CD4-positive, alpha-beta T cell treated with Interleukin-17A for 1 hour (primary cell): Measurements from ENCODE around the gene CRHR1.
"Not testable (repeated sequence)": the region's sequence is repeated elsewhere in the genome, so short reads cannot be mapped to it uniquely, and the experiment has no call there.

Source experiments
- DNase-seq: peaks from one replicate; pipeline ENCODE4 v3.0.0-alpha.2; 2020

The CRHR1 gene

DNA sequence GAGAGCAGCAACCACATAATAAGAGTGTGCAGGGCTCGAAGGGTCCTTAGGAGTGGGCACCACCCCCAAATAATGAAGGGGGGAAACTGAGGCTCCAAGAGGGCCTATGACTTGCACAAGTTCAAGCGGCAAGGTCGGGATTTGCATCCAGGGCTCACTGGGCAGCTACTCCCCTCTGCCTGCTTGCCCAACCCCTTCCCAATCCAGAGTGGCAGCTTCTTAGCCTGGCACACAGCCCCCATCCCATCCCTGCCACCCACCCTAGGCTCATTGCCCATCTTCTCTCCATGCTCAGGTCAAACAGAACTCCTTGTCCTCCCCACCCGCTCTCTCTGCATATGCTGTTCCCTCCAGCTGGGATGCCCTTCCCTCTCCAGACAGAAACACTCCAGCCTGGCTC is 63.0 kb downstream of the CRHR1 start:
- no peak for DNase-seq

GRCh38 chr17:45847747-45848146 is 63.6 kb downstream of the CRHR1 start:
- no peak for DNase-seq

DNA sequence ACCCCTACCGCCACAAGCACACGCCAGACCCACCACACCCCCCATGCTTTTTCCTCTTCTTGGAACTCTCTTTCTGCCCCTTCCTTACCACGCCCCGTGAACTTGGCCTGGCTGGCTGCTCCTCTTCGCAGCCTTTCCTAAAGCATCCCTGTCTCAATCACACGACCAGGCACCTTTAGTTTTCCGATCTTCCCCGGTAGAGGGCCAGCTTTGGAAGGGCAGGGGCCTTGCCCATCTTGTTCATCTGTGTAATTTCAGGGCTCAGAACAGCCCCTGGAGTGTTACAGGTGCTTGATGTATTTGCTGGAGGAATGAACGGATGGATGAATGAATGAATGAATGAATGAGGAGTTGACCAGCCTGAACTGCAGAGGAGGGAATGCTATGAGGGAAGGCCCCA is 64.3 kb downstream of the CRHR1 start:
- no peak for DNase-seq

DNA sequence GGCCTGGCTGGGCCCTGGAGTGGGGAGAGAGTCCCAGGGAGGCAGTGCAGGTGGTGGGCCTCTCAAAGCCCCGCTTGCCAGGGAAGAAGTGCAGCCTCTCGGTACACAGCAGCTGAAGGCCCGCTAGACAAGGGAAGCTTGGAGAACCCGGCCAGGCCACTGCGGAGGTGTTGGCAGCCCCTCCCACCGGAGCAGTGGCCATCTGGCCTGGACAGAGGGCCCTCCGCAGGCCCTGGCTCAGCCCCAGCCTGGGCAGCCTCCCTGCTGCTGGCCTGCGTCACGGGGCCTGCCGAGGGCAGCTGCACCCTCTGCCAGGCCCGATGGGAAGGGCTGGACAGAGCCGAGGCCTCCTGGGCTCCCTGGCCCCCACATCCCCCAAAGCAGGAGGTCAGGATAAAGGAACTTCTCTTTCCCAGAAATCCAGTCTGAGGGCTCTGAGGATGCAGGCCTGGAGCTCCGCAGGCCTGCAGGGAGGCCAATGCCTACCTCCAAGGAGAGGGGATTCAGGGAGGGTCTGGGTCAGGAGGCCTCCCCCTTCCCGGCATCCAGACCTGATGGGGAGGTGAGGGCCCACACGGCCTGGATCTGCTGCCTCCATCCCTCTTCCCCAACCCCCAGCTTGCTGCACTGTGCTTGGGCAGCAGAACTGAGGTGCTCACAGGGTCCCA is 64.9 kb downstream of the CRHR1 start:
- no peak for DNase-seq

DNA sequence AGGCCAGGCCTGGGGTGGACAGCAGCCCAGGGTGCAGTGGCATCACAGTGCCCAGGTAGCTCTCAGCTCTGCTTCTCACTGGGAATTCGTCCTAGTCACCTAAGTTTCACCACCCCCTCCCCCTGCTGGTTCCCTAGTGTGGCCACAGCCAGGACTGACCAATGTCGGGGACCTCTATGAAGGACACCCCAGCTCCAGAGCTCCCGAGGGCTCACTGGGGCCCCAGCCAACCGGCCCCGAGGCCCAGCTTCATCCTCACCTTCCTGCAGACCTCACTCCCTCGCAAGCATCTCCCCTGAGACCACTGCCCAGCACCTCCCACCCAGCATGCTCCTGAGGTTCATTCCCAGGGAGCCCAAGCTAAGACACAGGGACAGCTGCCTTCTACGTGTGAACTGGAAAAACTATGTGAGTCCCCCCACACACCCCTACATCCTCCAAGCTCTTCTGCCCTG is 65.4 kb downstream of the CRHR1 start:
- no peak for DNase-seq

- no peak for DNase-seq
Observed at GRCh38 chr17:45850011-45850410, 65.9 kb downstream of the CRHR1 start.

DNA sequence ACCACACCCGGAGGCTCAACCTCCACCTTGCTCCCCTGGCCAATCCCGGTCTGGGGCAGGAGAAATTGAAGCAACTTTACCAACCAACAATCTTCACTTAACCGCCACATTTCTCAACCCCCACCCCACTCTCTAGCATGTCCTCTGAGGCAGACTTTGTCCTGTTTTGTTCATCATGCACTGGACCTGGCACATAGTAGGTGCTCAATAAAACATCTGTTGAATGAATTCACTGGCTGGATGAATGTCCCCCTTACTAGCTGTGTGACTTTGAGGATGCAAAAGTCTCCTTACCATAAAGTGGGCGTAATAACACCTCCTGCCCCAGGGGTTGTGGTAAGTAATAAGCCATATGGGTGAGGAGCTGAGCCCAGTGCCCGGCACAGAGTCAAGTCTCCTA is 66.3 kb downstream of the CRHR1 start:
- no peak for DNase-seq

GRCh38 chr17:45851022-45851421 is 66.9 kb downstream of the CRHR1 start:
- DNase-seq: no peak

DNA sequence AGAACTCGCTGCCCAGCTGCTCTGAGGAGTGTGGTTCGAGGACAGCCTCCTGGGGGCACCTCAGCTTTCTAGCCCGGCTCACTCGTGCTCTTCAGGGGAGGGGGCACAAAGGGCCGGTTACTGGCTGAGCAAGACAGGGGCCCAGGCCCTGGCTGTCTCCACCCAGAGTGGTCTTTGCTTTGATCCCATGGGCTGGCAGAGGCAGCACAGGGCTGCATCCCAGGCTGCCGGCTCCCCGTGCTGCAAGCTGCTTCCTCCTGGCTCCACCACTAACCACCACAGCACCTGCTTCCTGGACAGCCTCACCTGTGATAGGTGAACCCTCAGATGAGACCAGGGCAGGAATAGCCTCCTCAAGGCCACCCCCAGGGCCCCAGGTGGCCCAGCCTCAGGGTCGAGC is 67.3 kb downstream of the CRHR1 start:
- no peak for DNase-seq

GRCh38 chr17:45851873-45852272 is 67.8 kb downstream of the CRHR1 start:
- DNase-seq: no peak

DNA sequence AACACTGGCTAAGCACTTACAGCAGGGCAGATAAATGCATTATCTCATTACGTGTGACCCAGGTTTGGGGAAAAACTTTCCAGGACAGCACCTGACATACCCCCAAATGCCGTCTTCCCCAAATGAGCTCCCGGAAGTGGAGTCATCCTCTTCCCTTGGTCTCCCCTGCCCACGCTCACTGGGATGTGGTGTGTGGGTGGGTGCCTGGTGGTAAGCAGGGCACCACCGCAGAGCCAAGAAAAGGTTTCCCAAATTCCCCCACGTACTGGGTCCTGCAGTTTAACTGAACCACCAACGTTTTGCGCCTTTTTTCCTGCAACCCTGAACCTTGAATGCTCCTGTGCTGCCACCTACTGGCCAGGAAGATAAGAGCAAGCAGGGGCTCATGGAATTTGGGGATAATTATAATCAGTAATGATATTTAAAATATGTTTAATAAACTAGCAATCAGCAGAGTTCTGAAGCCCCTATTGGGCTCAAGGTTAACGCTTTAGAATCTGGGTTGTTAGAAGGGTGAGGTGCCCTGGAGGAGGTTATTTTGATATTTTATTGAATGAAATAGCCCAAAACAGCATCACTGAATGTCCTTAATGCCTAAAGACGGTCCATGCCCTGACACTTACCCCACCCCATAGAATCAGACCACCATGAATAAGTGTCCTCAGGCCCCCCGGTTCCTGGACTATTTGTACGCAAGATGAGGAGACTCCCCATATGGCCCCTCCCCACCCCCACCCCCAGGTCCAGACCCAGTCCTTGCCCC is 68.6 kb downstream of the CRHR1 start:
- DNase-seq: peak; percentile 53

- no peak for DNase-seq
Observed at GRCh38 chr17:45854209-45854608, 70.1 kb downstream of the CRHR1 start.

GRCh38 chr17:45855691-45856336 is 71.7 kb downstream of the CRHR1 start:
- no peak for DNase-seq

DNA sequence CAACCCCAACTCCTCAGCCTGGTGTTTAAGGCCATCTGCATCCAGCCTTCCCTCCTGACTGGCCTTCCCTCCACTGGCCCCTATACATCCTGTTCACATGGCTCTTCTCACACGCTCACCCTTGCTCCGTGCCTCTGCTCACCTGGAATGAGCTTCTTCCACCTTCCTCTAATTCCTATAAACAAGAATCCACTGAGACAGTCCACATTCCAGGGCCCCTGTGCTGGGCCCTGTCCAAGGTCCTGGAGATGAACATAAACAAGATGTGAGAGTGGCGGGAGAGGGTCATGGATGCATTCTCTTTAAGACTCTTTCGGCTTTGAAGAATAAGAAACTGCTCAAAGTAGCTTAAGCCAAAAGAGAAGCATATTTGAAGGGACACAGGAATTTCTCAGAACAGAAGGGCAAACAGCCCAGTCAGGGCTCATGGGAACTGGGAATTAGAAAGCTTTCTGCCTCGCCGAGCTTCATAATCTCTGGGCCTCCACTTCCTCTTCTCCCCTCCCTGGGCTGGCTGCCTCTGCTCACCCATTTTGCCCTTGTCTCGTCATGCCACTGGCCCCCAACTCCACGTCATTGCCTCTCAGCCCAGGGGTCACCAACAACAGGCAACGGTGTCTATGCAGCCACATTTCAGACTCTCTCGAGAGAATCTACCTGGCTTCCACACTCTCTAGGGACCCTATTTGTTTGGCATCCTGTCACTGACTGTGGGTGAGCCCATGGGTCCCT is 74.0 kb downstream of the CRHR1 start:
- DNase-seq: no peak

DNA sequence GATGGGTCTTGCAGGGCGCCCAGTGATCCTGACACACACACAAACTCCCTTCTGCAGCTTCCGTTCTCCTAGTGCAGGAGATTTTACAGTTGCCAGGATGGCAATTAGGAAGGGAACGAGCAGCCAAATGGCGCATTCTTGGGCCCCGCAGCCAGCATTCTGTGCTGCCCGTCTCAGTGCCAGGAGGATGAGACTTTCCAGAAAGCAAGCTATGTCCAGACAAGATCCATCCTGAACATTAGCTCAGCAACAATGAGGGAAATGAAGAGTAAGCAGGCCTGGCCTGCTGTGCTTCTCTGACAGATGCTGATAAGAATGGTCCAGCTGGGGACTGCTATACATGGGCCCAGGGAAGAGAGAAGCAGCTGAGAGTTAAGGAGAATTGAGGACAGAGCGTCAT is 77.0 kb downstream of the CRHR1 start:
- no peak for DNase-seq

GRCh38 chr17:45862127-45862526 is 78.0 kb downstream of the CRHR1 start:
- not testable (repeated sequence) for DNase-seq

- no peak for DNase-seq
Observed at GRCh38 chr17:45863857-45864654, 79.9 kb downstream of the CRHR1 start.

- no peak for DNase-seq
Observed at GRCh38 chr17:45867171-45867570, 83.1 kb downstream of the CRHR1 start.

- DNase-seq: no peak
Observed at GRCh38 chr17:45867702-45868101, 83.6 kb downstream of the CRHR1 start.

DNA sequence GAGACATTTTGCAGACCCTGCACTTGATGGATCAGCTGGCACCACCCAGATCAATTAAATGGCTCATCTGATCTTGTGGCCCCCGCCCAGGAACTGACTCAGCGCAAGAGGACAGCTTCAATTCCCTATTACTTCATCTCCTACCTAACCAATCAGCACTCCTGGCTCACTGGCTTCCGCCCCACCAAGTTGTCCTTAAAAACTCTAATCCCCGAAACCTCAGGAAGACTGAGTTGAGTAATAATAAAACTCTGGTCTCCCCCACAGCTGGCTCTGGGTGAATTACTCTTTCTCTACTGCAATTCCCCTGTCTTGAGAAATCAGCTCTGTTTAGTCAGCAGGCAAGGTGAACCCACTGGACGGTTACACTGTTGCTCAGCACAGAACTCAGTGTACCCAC is 84.2 kb downstream of the CRHR1 start:
- no peak for DNase-seq

GRCh38 chr17:45869676-45870341 is 85.7 kb downstream of the CRHR1 start:
- no peak for DNase-seq
